GM18951 (cell line): ENCODE results near the gene IL22RA2.

ENCODE experiments used
- POLR2A ChIP-seq: IDR thresholded peaks from 4 replicates; pipeline ENCODE4 v1.6.1; 2011; ENCODE audit warnings: mild to moderate bottlenecking; ENCODE audit not compliant: insufficient read length, insufficient read depth; ENCODE audit errors: extremely low read depth
- in situ Hi-C: fragments of 300-500 bp; cut with MboI; formaldehyde crosslinking; loops from one replicate; pipeline ENCODE4 v1.12.0; 2022; ENCODE audit warnings: low sequenced_read_pairs, mixed read lengths, inconsistent platforms; ENCODE audit not compliant: unreplicated experiment

IL22RA2 gene

GRCh38 chr6:137167702-137168377 lies 5.6 kb downstream of the IL22RA2 start:
- no peak for TF ChIP-seq POLR2A
- in situ Hi-C loops = loop anchor here (10.0 kb wide), 1 partner anchor 63 kb away; no protein-coding TSS in a partner anchor

DNA sequence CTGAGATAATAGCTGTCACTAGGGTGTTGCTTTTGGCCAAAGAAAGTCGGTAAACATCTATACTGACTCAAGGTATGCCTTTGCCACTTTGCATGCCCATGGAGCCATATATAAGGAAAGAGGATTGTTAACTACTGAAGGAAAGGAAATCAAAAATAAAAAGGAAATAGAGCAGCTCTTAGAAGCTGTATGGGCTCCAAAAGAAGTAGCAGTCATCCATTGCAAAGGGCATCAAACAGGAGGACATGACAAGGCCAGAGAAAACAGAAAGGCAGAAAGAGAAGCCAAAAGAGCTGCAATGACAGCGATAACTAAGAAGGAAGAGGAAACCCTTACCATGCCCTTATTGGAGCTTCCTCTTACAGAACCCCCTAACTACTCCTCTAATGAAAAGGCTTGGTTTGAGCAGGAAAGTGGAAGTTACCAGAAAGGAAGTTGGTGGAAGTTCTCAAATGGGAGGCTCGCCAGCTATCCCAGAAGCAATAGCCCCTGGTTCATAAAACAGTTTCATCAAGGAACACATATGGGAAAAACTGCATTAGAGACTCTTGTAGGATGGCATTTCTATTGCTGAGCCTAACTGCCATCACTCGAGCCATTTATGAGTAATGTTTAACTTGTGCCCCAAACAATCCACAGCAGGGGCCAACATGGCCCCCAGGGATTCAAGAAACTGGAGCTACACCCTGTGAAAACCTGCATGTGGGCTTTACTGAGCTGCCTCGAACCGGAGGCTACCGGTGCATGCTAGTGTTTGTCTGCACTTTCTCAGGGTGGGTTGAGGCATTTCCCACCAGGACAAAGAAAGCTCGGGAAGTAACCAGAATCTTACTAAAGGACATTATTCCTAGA lies 7.0 kb downstream of the IL22RA2 start:
- no peak for TF ChIP-seq POLR2A
- in situ Hi-C loops = loop anchor here (10.0 kb wide), 1 partner anchor 62 kb away; no protein-coding TSS in a partner anchor

DNA sequence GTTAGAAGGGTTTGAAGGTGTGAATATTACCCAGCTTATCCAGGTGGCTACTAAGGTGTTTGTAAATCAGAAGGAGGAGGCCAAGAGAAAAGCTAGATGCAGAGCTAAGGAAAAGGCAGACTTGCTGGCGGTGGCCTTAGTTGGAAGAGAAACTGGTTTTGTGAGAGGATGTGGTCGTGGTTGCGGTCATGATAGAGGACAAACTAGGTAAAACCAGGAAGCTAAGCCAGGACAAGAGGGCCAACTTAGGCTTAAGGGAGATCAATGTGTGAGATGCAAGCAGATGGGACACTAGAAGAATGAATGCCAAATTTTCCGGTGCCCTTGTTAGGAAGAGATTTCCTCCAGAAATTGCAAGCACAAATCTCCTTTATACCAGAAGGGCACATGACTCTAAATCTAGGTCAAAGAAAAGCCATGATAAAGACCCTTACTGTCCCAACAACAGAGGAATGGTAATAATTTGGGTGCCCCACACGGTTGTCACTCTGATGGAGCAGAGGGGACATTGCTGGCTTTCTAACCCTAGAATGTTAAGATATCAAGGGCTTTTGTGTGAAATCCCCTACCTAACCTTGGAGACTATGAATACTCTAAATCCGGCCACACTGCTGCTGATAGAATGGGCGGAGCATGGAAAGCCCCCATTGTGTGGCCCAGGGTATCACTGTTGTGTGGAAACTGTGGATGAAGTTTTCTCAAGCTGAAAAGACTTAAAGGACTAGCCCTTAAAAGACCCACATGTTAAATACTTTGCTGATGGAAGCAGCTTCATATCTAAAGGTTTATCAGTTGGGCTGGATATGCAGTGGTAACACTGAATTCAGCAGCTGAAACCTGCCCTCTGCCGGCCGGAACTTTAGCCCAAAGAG lies 7.8 kb downstream of the IL22RA2 start:
- in situ Hi-C loops = loop anchor here (10.0 kb wide), 1 partner anchor 61 kb away; no protein-coding TSS in a partner anchor
- TF ChIP-seq POLR2A = no peak

- no peak for TF ChIP-seq POLR2A
- in situ Hi-C loops = loop anchor here (10.0 kb wide), 1 partner anchor 59 kb away; no protein-coding TSS in a partner anchor
Observed at GRCh38 chr6:137163732-137164318, 9.6 kb downstream of the IL22RA2 start.

GRCh38 chr6:137162692-137163306 lies 10.6 kb downstream of the IL22RA2 start:
- in situ Hi-C loops = loop anchor here (10.0 kb wide), 1 partner anchor 58 kb away; no protein-coding TSS in a partner anchor
- no peak for TF ChIP-seq POLR2A

- in situ Hi-C loops = loop anchor here (10.0 kb wide), 1 partner anchor 57 kb away; no protein-coding TSS in a partner anchor
- no peak for TF ChIP-seq POLR2A
Observed at GRCh38 chr6:137161949-137162348, 11.5 kb downstream of the IL22RA2 start.

GRCh38 chr6:137160763-137161162 lies 12.7 kb downstream of the IL22RA2 start:
- TF ChIP-seq POLR2A = no peak
- in situ Hi-C loops = loop anchor here (10.0 kb wide), 1 partner anchor 56 kb away; no protein-coding TSS in a partner anchor

DNA sequence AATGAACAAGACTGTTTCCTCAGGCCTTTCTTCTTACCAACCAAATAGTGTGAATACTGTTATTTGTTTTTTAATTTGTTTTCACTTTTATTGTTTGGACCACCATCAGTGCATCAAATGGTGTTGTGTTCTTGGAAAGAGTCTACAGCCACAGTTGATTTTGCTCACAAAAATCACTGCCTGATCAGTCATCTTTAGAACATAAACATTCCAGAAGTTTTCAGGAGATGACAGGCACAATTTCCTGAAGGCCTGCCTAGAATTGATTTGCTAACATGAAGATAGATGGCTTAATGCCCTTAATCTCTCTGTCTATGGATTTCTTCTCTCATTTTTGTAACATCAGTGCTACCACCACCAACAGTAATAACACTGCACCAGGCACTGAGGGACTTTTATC lies 13.5 kb downstream of the IL22RA2 start:
- TF ChIP-seq POLR2A = no peak
- in situ Hi-C loops = loop anchor here (10.0 kb wide), 1 partner anchor 55 kb away; no protein-coding TSS in a partner anchor

- in situ Hi-C loops = no loop called here
- no peak for TF ChIP-seq POLR2A
Observed at GRCh38 chr6:137157601-137158000, 15.8 kb downstream of the IL22RA2 start.

DNA sequence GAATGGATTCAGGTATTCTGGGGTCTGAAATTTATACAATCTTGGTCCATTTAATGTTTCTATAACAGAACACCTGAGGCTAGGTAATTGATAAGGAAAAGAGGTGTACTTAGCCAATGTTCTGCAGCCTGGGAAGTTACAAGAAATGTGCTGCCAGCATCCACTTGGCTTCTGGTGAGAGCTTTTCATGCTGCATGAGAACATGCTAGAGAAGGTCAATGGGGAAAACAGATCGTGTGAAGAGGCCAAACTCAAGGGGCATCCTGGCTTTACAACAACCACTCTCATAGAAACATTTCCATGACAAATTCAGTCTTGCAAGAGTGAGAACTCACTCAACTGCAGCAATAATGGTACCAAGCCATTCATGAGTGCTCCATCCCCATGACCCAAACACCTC lies 16.8 kb downstream of the IL22RA2 start:
- TF ChIP-seq POLR2A = no peak
- in situ Hi-C loops = no loop called here

DNA sequence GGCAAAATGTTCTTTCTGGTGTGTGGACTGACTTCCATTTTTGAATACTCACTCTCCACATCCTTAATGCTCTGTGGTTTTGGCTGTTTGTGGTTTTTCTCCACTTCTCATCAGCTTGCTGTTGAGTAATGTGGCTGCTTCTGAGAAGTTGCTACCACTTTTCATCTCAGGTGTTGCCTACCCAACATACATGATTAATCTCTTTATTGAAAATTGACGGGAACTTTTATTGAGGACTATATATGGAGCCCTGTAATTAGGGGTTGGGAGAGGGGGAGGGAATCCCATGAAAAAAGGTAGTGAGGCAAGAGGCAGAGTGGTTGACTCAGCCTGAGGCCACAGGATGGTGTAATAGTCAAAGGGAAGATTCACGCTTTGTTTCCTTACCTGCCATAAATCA lies 17.6 kb downstream of the IL22RA2 start:
- no peak for TF ChIP-seq POLR2A
- in situ Hi-C loops = no loop called here

DNA sequence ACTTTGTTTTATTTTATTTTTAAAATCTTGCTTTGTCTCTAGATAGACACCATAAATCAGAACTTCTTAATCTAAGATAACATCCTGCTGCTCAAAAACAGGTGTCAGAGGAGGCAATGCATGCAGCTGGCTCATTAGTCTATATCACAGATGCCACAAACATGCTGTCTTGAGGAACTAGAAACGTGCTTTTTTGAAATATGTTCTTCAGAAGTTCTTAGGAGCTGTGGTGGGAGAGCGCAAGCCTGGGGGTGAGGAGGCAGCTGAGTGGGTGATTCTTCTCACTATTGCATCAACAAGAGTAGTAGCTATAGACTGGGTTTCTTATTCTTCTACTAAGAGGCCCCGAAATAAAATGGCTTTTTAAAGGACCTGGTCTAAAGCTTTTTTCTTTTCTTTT lies 23.4 kb downstream of the IL22RA2 start:
- in situ Hi-C loops = no loop called here
- TF ChIP-seq POLR2A = no peak
